HepG2 (cell line): ENCODE results near the gene B3GALNT2. TPM values are rescaled to one million over a fixed set of nuclear protein-coding genes. Genes with fewer than 3 reads are reported as not detected.
A peak's percentile ranks its signal among the peaks of the same experiment; 100 is the strongest.

Experiments used
- AGO1 ChIP-seq: fragments of 200-400 bp; formaldehyde crosslinking; IDR thresholded peaks from 2 replicates; pipeline ENCODE4 v1.6.1; 2017; ENCODE audit warnings: mild to moderate bottlenecking, low read depth, low read length, moderate library complexity; ENCODE audit not compliant: poor library complexity, severe bottlenecking
- ASH2L ChIP-seq: fragments of 300-600, 200-600 bp; sonication (generic); IDR thresholded peaks from 2 replicates; pipeline ENCODE4 v1.7.0; 2017; ENCODE audit warnings: low read depth, mild to moderate bottlenecking, moderate library complexity, mixed read lengths, low read length; ENCODE audit not compliant: insufficient read length
- ATF2 ChIP-seq: sonication (generic); formaldehyde crosslinking; IDR thresholded peaks from 2 replicates; pipeline ENCODE4 v1.4.0; 2020; ENCODE audit warnings: missing genetic modification reagents
- ETV6 ChIP-seq: sonication (generic); formaldehyde crosslinking; conservative IDR thresholded peaks from 2 replicates; pipeline ENCODE4 v1.4.0; 2020; ENCODE audit warnings: missing genetic modification reagents
- GATA4 ChIP-seq: sonication (generic); IDR thresholded peaks from 2 replicates; pipeline ENCODE4 v1.6.1; 2016; ENCODE audit warnings: antibody characterized with exemption, low read depth, borderline replicate concordance
- GTF3A ChIP-seq: sonication (generic); formaldehyde crosslinking; conservative IDR thresholded peaks from 2 replicates; pipeline ENCODE4 v1.4.0; 2020; ENCODE audit warnings: mild to moderate bottlenecking, missing genetic modification reagents
- HNF4A ChIP-seq: sonication (generic); formaldehyde crosslinking; IDR thresholded peaks from 2 replicates; pipeline ENCODE4 v1.4.0; 2020; ENCODE audit warnings: missing genetic modification reagents
- HOXA3 ChIP-seq: sonication (generic); formaldehyde crosslinking; IDR thresholded peaks from 2 replicates; pipeline ENCODE4 v1.5.0; 2020; ENCODE audit warnings: missing genetic modification reagents
- KDM6A ChIP-seq: IDR thresholded peaks from 2 replicates; pipeline ENCODE4 v1.6.1; 2016; ENCODE audit warnings: low read depth
- NFIC ChIP-seq: IDR thresholded peaks from 2 replicates; pipeline ENCODE4 v1.6.1; 2012; ENCODE audit warnings: mild to moderate bottlenecking, low read length, inconsistent platforms
- POLR2AphosphoS2 ChIP-seq: IDR thresholded peaks from 2 replicates; pipeline ENCODE4 v1.6.1; 2011; ENCODE audit warnings: low read depth, low read length, improper control_type of control experiment
- RAD21 ChIP-seq: fragments of 450-650 bp; formaldehyde crosslinking; IDR thresholded peaks from 2 replicates; pipeline ENCODE4 v1.5.0; 2020; ENCODE audit warnings: mild to moderate bottlenecking
- RBFOX2 ChIP-seq: fragments of 200-400 bp; formaldehyde crosslinking; IDR thresholded peaks from 2 replicates; pipeline ENCODE4 v1.6.1; 2017; ENCODE audit warnings: low read depth, mild to moderate bottlenecking, low read length
- RXRB ChIP-seq: IDR thresholded peaks from 2 replicates; pipeline ENCODE4 v1.6.1; 2016; ENCODE audit warnings: borderline replicate concordance, missing genetic modification reagents, missing compliant biosample characterization
- SMAD1 ChIP-seq: sonication (generic); formaldehyde crosslinking; IDR thresholded peaks from 2 replicates; pipeline ENCODE4 v1.4.0; 2020; ENCODE audit warnings: missing genetic modification reagents, low read depth, mild to moderate bottlenecking, borderline replicate concordance
- SMAD3 ChIP-seq: sonication (generic); formaldehyde crosslinking; IDR thresholded peaks from 2 replicates; pipeline ENCODE4 v1.4.0; 2020; ENCODE audit warnings: missing genetic modification reagents
- SOX13 ChIP-seq, 3 experiments: fragments of 450-650 bp in 1 of 3; sonication (generic) in 1 of 3; formaldehyde crosslinking in 1 of 3; IDR thresholded peaks in 2 of 3; conservative IDR thresholded peaks in 1 of 3; 2 replicates each; pipeline versions ENCODE4 v1.5.0 to v1.6.1; 2016 to 2020; ENCODE audit warnings: antibody characterized with exemption in 1 of 3, mild to moderate bottlenecking in 1 of 3, missing compliant biosample characterization in 1 of 3, missing genetic modification reagents in 1 of 3, moderate library complexity in 1 of 3
- TEF ChIP-seq: sonication (generic); formaldehyde crosslinking; IDR thresholded peaks from 2 replicates; pipeline ENCODE4 v1.5.0; 2020; ENCODE audit warnings: missing genetic modification reagents
- THAP11 ChIP-seq: IDR thresholded peaks from 2 replicates; pipeline ENCODE4 v1.6.1; 2016; ENCODE audit warnings: missing biosample characterization, missing genetic modification reagents
- ZNF235 ChIP-seq: sonication (generic); formaldehyde crosslinking; IDR thresholded peaks from 2 replicates; pipeline ENCODE4 v1.8.1; 2023; ENCODE audit warnings: mild to moderate bottlenecking, missing genetic modification reagents, borderline replicate concordance
- ZNF256 ChIP-seq: sonication (generic); formaldehyde crosslinking; conservative IDR thresholded peaks from 2 replicates; pipeline ENCODE4 v1.4.0; 2020; ENCODE audit warnings: missing genetic modification reagents
- ZNF296 ChIP-seq: sonication (generic); formaldehyde crosslinking; conservative IDR thresholded peaks from 2 replicates; pipeline ENCODE4 v1.5.0; 2020; ENCODE audit warnings: mild to moderate bottlenecking, missing genetic modification reagents
- ZNF326 ChIP-seq: sonication (generic); formaldehyde crosslinking; IDR thresholded peaks from 2 replicates; pipeline ENCODE4 v1.4.0; 2020; ENCODE audit warnings: missing genetic modification reagents, borderline replicate concordance
- ZNF432 ChIP-seq: sonication (generic); formaldehyde crosslinking; IDR thresholded peaks from 2 replicates; pipeline ENCODE4 v1.5.0; 2020; ENCODE audit warnings: missing genetic modification reagents, mild to moderate bottlenecking, borderline replicate concordance
- ZNF660 ChIP-seq: sonication (generic); formaldehyde crosslinking; IDR thresholded peaks from 2 replicates; pipeline ENCODE4 v1.5.1; 2020; ENCODE audit warnings: mild to moderate bottlenecking, low read depth, missing genetic modification reagents, borderline replicate concordance
- ZSCAN20 ChIP-seq: sonication (generic); formaldehyde crosslinking; IDR thresholded peaks from 2 replicates; pipeline ENCODE4 v1.4.0; 2020; ENCODE audit warnings: missing genetic modification reagents, mild to moderate bottlenecking, borderline replicate concordance
- ZSCAN31 ChIP-seq: sonication (generic); formaldehyde crosslinking; IDR thresholded peaks from 2 replicates; pipeline ENCODE4 v1.5.0; 2020; ENCODE audit warnings: low read depth, mild to moderate bottlenecking, missing genetic modification reagents
- ZSCAN9 ChIP-seq: IDR thresholded peaks from 2 replicates; pipeline ENCODE4 v1.6.1; 2016; ENCODE audit warnings: borderline replicate concordance
- polyA plus RNA-seq, 8 experiments: library from polyadenylated mRNA; depleted of rRNA in 3 of 8; stranded (reverse) in 7 of 8; unstranded in 1 of 8; fragments of >200 nt; fragmentation: Illumina TruSeq in 4 of 8; extraction: Trizol in 4 of 8; gene quantifications; 2 replicates each; pipeline versions ENCODE4 v1.2.1 to v1.2.3, GENCODE V29; 2011 to 2016; ENCODE audit warnings: low read depth in 4 of 8, missing spikeins in 1 of 8, mixed read lengths in 1 of 8; ENCODE audit not compliant: insufficient read depth in 1 of 8
- total RNA-seq, 5 experiments: library from RNA; depleted of rRNA; stranded (reverse); fragments of >200 nt; fragmentation: Illumina TruSeq; extraction: Trizol; gene quantifications; 2 replicates each; pipeline ENCODE4 v1.2.3, GENCODE V29; 2016; ENCODE audit warnings: low read depth in 1 of 5

The B3GALNT2 gene
- total and polyA plus RNA-seq, 2 of the 13 experiments (the other 11 are each of a cell fraction or from before 2014, with no cell fraction given), result 16.5 to 28.9 TPM

DNA sequence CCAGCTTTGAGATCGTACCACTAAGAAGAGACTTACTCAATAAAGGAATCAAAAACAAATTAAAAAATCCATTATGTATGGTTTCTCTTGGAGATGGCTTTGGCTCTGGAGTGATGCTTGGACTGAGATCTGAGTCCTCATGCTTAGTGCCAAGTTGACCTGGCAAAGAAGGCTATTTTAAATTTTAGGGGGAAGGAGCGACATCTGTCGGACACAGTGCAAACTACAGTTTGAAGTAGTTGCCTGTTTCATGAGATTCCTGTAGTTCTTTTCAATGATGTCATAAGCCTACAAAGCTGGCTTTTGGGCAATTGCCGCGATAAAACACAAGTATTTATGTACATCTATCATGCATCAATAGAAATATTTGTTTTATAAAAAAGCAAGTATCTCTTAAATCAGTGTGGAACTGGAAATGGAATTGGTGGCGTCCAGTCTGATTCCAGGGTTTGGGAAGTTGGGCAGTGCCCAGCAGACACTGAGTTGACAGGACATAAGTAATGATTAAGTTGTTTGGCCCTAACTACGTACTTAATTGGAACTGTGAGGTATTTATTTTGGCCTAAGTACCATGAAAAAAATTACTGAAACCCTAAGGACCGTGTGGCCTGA, 87.1 kb downstream of the B3GALNT2 start (continued):
- TF ChIP-seq ETV6 (CRISPR knock-in tag) (no peak), RBFOX2 (no peak), POLR2AphosphoS2 (no peak), AGO1 (no peak), KDM6A (CRISPR knock-in tag) (no peak), RXRB (CRISPR knock-in tag) (peak; percentile 20; the same call in 1 of the 2 replicates), ZNF326 (CRISPR knock-in tag) (no peak), SOX13 (IDR thresholded peaks at IDR 0.05) (no peak), SOX13 (CRISPR knock-in tag; conservative IDR thresholded peaks at IDR 0.05 in 1 of 2, IDR thresholded peaks at IDR 0.05 in 1 of 2) (0 out of 4 replicates have a peak, but pooled peaks of 1 of the 2 experiments have one; percentile 6), ZNF432 (no peak), ZNF296 (CRISPR knock-in tag) (no peak), ZSCAN31 (CRISPR knock-in tag) (no peak), ZSCAN20 (CRISPR knock-in tag) (no peak), ZNF235 (CRISPR knock-in tag) (no peak), SMAD1 (CRISPR knock-in tag) (no peak), ZNF660 (no peak), SMAD3 (CRISPR knock-in tag) (0 out of 2 replicates have a peak, but pooled peaks have one; percentile 22), ATF2 (CRISPR knock-in tag) (0 out of 2 replicates have a peak, but pooled peaks have one; percentile 37), THAP11 (peak; percentile 31; the same call in 1 of the 2 replicates), ASH2L (no peak), TEF (CRISPR knock-in tag) (no peak), ZNF256 (CRISPR knock-in tag) (no peak), HOXA3 (CRISPR knock-in tag) (no peak), ZSCAN9 (CRISPR knock-in tag) (no peak), NFIC (no peak), HNF4A (no peak), GTF3A (no peak), RAD21 (peak; percentile 72), GATA4 (no peak)
